Epithelial cell of esophagus (primary cell): ENCODE measurements around the gene PMVK.

Experiments used
- DNase-seq: peaks from one replicate; pipeline ENCODE4 v3.0.0; 2010; ENCODE audit warnings: low read depth
- H3K4me3 ChIP-seq: 2 replicates; pipeline ENCODE4 v1.5.1; 2011; ENCODE audit warnings: mild to moderate bottlenecking, low read length, control low read depth
- TF ChIP-seq, protein P1 (sequence below): IDR thresholded peaks from 2 replicates; pipeline ENCODE4 v1.5.1; 2011; ENCODE audit warnings: low read depth, mild to moderate bottlenecking, low read length, control low read depth, inconsistent platforms; ENCODE audit not compliant: insufficient read depth; ENCODE audit errors: missing control alignments

The PMVK gene

DNA sequence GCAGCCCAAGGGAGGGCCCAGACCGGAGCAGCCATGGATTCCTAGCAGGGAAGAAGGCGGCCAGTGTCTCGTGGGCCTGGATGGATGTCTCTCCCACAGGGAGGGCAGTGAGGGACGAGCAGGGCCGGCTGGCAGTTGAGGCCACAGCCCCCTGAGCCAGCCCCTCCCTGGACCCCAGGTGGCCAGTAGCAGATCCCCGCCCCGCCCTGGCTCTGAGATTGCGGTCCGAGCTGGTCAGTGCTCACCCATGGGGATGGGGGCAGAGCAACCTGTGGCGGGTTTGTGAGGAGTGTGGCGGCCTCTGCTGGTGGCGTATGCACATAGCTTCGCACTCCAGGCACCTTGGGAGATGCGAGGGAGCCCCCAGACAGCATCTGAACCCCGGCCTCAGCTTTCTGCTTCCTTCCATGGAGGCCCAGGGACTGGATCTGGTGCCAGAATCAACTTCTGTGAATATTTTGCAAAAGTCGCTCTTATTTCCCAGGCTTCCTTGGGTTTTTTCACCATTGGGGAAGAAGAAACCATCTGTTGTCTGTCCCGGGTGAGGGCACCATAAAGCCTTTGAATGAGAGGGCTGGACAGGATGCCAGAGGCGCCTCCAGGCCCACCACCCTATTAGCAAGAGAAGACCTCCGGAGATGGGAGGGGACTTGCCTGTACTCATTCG is 58.0 kb downstream of the PMVK start:
- TF ChIP-seq, protein P1, sequence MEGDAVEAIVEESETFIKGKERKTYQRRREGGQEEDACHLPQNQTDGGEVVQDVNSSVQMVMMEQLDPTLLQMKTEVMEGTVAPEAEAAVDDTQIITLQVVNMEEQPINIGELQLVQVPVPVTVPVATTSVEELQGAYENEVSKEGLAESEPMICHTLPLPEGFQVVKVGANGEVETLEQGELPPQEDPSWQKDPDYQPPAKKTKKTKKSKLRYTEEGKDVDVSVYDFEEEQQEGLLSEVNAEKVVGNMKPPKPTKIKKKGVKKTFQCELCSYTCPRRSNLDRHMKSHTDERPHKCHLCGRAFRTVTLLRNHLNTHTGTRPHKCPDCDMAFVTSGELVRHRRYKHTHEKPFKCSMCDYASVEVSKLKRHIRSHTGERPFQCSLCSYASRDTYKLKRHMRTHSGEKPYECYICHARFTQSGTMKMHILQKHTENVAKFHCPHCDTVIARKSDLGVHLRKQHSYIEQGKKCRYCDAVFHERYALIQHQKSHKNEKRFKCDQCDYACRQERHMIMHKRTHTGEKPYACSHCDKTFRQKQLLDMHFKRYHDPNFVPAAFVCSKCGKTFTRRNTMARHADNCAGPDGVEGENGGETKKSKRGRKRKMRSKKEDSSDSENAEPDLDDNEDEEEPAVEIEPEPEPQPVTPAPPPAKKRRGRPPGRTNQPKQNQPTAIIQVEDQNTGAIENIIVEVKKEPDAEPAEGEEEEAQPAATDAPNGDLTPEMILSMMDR = peak; percentile 84
- no peak overlapping the region for H3K4me3 ChIP-seq
- DNase-seq = peak; percentile 69

DNA sequence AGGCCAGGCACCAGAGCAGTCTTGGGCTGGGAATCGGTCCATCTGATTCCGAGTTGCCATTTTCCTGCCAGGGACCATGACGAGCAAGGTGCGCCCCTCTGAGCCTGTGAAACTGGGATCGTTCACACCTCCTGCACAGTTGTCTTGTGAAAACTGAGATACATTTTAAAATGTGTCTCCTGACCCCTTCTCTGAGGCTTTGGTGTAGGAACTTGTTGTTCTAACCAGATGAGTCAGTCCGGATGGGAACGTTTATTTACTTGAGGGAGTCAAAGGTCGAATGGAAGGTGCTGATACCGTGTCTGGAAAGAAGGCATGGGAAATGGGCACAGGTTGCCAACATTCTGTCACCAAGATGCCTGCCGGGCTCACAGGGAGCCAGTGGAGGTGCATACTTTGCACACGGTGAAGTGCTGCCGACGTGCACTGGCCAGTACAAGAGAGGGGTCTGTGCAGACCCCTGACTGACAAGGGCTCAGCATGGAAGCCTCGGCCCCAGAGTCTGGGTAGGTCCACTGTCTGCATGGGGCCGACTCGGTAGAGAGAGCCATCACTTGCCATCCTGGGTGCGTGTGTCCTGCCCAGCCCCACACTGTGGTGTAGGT is 59.0 kb downstream of the PMVK start:
- TF ChIP-seq, protein P1 = no peak
- DNase-seq = peak; percentile 25
- H3K4me3 ChIP-seq = no peak overlapping the region

DNA sequence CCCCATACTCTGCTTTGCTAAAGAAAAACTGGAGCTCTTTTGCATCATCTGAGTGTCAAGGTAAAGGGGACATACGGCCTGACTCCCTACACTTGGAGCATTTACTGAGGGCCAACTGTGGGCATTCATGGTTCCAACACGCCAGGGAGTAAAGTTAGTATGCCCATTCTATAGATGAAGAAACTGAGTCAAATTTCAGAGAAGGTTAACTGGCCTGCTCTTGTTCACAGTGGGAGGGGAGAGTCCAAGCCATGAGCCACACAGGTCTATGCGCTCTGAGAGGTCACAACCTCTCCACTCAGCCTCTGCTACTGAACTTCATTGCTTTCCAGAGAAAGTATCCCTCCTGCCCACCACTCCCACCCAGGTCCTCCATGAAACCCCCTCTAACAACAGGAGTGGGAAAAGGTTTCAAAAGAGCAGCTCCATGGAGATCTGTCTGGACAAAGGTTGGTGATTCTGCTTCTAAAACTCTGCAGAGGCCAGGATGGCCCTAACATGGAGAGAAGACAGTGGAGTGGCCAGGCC is 59.6 kb downstream of the PMVK start:
- H3K4me3 ChIP-seq = no peak overlapping the region

More for the DNA sequence above, 59.6 kb downstream of the PMVK start:
- DNase-seq = no peak
- TF ChIP-seq, protein P1 = no peak
